HUDEP-2 (cell line): ENCODE results near the gene ACADSB.

Source experiments
- DNase-seq, 76 experiments: peaks; one replicate each; lab custom pipeline; 2025; ENCODE audit not compliant: unreplicated experiment in 76 of 76; lab: John Stamatoyannopoulos, UW

The ACADSB gene

DNA sequence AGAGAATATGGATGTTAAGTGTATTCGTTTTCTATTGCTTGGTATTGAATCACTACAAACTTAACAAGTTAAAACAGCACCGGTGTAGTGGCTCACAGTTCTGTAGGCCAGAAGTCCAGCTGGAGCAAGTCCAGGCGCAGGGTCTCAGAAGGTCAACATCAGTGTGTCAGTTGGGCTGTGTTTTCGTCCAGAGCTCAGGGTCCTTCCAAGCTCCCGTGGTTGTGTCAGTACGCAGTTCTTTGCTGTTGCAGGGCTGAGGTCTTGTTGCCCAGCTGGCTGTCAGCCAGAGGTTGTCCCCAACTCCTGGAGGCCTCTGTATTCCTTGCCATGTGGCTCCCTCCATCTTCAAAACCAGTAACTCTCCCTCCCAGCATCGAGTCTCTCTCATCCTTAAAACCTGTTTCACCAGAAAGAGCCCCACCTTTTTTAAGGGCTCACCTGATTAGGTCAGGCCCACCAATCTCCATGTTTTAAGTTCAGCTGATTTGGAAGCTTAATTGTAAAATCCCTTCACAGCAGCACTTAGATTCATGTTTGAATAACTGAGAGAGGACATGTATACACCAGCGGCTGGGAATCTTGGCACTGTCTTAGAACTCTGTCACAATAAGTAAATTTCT lies 26.8 kb downstream of the ACADSB start:
- DNase-seq: no peak

DNA sequence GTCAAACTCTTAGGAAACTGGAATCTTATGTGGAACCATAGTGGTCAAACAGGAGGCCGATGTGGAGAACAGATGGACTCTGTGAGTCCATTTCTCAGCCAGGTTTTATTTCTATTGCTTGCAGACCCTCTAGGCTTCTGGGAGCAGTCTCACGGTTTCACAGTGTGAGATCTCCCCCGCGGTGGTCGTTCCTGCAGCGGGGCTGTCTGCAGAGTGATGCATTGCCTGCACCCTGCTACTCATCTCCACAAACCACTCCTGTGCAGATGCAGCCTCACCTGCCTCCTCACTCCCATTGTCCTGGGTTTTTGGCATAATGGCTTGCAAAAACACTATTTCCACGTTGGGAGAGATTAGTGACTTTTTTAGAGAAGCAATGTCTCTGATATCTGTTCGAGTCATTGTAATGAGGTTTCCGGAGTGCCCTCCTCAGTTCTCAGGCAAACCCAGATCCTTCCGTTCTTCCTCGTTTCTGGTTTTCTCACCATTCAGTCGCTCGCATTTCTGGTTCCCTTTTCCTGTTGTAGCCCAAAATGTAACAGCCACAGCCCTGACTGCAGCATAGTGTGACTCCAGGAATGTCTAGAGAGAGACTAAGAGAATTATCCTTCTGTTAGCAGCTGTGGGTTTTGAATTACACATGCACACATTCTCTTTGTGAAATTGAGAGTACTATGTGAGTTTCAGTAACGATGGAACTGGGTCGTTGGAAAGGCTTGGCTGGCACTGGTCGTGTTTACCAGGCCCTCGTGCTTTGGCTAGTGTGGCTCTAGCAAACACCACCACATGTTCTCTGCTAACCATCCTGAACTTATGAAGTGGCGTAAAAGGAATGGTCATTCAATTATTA lies 30.2 kb downstream of the ACADSB start:
- DNase-seq: no peak

DNA sequence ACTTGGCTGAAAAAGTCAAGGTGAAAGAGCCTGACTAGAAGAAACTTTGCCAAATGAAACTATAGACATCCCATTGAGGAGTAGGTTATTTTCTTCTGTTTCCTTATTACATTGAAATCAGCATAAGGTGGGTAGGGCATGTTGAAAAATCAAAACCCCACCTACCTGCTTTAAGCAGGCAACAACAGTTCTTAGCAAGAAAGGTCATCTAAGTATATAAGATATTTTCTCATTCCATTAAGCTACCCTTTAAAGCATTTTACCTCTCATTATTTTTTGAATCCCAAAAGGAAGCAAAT lies 30.8 kb downstream of the ACADSB start:
- no peak for DNase-seq

DNA sequence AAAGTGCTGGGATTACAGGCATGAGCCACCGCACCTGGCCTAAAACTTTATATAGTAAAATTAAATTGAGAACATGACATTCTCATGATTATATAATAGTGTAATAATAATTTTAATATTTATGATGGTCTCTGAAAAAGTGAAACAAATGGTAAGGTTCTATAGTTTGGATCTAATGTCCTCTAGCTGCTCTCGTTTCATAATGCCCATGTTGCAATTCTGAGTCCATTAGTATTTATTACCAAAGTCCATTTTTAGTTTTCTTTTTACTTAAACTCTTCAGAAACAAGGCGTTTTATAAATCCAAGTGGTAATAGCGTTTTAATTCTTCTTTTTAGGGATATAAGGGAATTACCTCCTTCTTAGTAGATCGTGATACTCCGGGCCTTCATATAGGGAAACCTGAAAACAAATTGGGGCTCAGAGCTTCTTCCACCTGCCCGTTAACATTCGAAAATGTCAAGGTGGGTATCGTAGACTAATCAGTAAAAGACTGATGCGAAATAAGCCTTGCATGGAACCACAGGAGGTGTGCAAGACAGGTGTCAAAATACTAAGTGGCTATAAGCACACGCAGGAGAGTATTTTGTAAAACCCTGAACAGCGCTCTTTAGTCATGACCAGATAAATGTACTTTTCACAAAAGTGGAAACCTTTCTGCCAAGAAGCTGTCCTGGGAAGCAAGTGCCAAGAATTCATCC lies 34.1 kb downstream of the ACADSB start:
- DNase-seq: no peak

DNA sequence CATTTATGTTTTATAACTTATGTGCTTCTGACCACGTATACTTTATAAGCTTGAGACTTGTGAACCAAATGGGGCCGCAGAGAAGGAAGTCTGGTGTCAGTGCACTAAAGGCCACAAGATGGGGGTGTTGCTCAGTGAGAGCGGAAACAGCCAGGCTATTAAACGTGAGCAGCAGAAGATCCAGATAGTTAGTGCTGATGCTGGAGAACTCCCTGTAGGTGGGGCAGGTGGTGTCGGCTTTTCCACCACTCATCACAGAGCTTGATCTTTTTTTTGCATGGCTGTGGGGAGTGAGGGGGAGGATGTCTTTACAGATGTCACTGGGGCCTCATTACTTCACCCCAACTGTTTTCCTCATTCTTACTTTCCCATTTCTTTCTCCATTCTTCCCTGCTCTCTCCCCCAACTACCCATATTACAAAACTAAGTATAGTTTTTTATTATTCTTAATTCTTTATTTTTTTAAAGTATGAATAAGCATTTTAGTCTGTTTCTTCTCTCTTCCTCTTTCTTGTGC lies 34.7 kb downstream of the ACADSB start:
- peak in 50 of 76 experiments; percentile 1 to 70 (median 27) for DNase-seq

DNA sequence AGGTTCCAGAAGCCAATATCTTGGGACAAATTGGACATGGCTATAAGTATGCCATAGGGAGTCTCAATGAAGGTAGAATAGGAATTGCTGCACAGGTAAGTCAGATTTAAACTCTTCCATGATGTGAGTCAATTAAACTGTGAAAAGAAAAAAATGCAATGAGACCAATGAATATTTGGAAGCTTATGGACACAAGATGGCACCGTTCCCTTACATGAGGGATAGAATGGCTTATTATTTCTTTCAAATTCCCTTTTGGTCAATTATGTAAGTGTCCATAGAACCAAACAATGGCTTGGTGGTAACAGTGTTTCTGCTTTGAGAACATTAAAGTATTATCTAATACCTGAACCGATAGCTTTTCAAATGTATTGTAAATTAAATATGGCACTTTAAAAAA lies 35.6 kb downstream of the ACADSB start:
- peak in 2 of 76 experiments; percentile 2 to 9 for DNase-seq

DNA sequence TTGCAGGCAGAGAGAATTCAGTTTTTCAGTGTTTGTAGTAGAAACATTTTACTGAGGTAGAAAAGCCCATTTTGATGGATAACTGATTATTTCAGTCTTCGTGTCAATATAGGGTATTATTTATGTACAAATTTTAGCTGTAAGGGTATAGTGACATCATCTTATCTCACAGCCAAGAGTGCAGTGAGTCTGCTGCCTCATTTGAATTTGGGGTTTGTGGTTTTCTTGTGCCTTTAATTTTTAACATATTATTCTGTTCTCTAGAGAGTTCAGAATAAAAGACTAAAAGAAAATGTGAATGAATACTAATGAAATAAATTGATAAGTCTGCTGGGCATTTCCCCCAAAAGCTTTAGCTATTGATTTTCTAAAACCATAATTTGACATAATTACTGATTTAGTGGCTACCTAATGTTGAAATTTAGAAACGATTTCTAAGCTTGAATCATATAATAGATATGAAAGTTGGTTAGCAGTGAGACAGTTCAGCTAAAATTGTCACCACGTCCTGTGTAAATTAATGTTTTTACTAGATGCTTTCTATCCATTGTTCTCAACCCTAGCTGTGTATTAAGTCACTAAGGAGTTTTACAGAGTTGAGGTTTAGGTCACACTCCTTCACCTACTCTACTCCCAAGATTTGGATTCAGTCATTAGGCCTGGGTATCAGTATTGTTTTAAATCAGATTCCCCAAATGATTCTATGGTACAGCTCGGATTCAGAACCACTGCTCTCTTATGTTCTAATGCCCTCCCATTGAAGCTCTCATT lies 37.3 kb downstream of the ACADSB start:
- no peak for DNase-seq

DNA sequence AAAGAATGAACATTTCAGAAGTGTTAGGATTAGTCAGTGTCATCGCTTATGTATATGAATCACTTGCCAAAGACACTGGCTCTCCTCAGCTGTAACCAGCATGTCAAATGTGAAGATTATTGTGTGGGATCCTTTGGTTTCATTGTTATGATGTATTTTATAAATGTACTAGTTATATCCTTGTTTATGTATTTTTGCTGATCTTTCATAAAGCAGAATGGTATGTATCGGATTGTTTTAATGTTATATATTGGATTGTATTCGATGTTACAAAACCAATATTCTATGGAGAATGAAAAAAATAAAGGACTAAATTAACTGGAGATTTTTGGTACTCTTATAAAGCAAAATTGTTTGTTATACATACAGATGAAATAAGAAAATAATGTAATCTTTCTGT lies 49.2 kb downstream of the ACADSB start:
- DNase-seq: no peak

DNA sequence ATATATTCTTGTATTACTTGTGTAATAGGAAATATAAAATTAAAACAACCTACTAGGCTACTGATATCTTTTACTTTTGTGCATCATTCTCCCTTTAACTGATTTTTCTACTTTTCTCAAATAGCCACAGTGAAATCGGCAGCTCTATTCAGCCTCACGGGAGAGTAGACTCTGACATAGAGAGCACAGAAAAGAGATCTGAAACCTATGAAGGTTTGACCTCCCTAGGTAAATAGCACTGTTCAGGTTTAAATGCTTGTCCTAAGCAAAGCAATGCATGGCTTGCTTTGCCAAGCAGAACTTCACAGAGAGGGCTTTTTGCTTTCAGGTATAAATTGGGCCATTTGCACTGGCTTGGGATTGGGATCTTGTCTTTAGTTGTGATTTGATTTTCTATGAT lies 53.1 kb downstream of the ACADSB start:
- no peak for DNase-seq

DNA sequence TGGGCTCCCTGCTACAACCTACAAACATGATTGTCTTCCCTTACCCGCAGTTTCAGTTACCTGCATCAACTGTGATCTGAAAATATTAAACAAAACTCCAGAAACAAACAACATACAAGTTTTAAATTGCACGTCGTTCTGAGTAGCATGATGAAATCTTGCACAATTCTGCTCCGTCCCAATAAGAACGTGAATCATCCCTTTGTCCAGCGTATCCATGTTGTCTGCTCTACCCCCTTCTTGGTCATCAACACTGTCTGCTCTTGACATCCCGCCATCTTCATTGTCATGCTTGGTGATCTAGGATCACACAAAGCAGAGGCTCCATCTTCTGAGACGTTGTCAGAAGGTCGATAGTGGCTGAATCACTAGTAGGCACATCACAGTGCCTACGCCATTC lies 53.9 kb downstream of the ACADSB start:
- no peak for DNase-seq

DNA sequence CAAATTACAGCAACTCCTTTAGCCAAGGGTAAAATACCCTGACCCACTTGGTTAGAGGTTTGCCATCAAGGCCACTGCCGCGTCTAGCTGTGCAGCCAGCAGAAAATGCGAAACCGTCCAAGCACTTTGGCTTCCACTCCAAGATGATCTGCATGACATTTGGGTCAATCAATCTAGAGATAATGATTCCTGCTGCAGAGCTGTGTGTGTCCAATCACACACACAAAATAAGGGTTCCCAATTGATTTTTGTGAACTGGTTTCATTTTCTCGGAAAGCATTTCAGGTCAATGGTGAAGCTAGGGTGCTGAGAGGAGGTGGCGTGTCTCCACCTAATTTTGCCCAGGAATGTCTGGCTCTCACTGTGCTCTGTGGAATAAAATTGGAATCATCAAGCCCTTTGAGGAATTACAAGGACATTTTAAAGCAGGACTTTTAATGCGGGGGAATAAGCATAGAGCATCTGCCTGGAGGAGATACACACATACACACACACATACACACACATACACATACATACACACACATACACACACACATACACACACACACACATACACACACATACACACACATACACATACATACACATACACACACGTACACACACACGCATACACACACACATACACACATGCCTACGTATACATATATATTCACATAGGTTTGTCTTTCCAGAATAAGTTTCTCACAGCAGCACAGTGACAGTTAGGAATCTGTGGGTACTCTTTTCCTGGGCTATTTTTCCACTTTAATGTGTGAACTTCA lies 59.5 kb downstream of the ACADSB start:
- DNase-seq: no peak

DNA sequence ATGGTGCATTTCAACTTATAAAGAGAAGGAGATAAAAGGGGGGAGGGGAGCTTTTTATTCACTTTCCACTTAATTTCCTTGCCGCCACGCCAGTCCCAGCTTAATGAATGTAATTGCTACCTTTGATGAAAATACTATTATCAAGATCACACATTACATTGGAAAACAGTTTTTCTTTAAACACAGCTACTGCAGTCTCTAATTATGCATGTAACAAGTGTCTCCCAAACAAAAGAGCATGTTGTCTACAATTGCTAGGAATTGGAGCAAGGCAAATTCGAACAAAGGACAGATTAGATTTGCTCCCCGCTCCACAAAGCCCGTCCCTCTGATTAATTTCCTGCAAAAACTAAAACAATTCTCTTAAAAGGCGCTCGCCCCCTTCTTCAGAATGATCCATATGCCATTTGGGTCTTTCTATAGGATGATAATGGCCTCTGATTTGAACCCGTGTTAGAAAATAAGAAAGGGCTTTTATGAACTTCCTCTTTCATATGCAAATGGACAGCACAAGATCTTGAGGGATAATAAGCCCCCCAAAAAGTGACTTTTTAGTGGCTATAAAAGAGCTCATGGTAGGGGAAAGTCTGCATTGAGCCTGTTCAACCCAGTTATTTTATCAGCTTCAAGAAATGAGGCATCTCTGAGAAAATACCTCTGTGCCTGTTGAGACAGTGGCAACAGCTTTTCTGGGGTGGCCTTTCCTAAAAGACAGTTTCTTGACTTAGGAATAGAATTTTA lies 60.6 kb downstream of the ACADSB start:
- no peak for DNase-seq

DNA sequence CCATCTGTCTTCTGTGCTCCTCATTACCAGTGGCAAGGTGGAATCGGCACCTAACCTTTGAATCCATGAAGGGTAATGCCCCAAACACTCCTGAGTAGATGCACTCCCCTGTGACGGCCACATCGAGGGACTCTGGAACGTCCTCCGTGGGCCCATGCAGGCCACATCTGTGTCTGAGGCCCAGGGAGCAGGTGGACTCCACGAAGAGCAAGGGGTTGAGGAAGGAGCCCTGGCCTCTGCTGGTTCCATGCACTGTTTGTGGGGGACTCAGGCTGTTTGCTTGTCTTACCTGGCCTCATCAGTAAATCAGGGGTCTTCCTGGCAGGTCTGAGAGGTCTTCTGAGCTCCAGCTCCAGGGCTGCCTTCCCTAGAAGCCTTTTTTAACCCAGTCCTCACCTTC lies 64.4 kb downstream of the ACADSB start:
- no peak for DNase-seq

DNA sequence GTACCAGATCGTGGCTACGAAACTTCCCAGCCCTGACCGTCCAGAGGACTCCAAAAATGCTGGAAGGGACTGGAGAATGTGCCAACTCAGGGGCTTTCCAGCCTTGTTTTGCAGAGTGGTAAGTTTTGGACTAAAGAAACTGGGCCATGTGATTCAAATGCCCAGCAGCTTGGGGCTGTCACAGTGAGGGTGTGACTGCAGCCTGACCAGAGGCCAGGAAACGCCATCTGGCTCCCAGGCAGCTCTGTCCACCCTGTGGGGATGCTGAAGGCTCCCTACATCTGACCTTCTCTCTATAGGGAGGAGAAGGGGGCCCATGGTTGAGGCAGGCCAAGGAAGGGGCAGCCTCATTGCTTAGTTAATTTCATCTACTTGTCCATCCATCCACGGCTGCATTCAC lies 65.4 kb downstream of the ACADSB start:
- no peak for DNase-seq

DNA sequence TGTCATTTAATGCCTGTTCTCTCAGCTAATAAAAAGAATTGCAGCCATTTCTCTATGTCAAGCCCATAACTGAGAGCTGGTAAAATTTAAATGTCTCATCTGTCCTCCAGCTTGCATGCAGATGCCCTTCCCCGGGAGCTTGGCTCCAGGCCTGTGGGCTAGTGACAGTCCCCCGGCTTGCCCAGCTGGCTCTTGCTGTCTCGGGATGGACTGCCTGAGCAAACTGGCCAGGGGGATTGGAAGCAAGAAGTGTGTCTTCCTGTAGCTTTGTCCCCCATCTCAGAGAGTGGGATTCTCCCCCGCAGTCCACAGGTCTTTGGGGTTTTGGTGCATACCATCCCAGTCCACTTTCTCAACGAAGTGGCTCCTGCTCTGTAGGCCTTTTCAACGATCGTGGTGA lies 73.1 kb downstream of the ACADSB start:
- no peak for DNase-seq

DNA sequence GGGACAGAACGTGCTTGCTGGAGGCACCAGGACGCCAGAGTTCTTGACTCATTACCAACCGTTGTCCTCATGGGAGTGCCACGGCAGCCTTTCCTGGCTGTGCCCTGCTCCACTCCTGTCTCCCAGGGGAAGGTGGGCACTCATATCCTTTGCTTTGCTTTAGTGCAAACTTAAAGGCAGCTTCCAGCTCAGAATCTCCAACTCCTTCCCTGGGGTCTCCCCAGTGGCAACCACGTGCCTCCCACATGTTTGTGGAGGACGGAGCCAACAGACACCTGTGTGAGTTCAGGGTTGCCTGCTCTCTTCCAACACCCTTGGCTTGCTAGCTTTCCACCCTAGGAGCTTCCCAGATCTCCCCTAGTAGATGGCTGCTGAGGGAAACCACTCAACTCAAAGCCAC lies 75.0 kb downstream of the ACADSB start:
- DNase-seq: no peak

DNA sequence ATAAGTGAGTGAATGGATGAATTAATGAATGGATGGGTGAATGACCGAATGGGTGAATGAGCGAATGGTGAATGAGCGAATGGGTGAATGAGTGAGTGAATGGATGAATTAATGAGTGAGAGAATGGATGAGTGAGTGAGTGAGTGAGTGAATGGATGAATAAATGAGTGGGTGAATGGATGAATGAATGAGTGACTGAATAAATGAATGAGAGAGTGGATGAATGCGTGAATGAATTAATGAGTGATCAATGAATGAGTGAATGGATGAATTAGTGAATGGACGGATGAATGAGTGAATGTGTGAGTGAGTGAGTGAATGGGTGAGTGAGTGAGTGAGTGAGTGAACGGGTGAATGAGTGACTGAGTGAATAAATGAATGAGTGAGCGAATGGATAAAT lies 77.5 kb downstream of the ACADSB start:
- no peak for DNase-seq

DNA sequence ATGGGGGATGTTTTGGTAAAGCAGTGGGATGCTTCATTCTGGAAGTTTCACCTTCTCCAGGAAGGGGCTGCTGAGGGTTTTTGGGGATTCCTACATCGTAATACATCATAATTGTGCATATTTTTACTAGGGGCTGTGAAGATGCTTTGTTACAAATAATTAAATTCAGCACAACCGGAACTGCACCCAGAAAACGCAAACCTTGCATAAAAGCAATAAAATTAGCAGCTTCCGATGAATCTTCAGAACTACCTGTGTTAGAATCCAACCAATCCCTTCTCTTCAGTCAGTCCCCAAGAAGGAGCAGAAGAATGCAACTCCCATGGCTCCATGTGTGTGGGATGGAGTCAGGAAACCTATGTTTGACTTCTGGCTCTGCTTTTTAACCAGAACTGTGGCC lies 78.5 kb downstream of the ACADSB start:
- no peak for DNase-seq

DNA sequence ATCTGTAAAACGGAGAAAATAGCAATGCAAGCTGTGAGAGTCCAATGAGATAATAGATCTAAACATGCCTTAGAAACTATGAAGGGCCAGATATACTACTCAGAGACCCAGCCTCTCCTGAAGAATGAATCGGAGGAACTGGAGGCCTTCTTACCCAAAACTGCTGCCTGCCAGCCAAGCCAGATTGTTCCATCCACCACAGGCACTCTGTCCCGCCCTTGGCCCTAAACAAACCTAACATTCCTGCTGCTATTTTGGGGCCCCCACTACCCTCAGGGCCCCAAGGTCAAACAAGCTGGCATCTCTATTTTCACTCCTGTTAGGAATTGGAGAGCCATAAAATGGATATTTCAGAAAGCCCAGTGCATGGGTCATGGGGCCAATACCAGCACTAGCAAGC lies 79.0 kb downstream of the ACADSB start:
- DNase-seq: no peak
